GM21529 (cell line): ENCODE measurements around the gene TLCD3A.

Experiments used
- ATAC-seq: cut with Tn5 transposase; IDR thresholded peaks from one replicate; pipeline ENCODE4 v1.9.1; 2021; ENCODE audit not compliant: unreplicated experiment

TLCD3A gene

DNA sequence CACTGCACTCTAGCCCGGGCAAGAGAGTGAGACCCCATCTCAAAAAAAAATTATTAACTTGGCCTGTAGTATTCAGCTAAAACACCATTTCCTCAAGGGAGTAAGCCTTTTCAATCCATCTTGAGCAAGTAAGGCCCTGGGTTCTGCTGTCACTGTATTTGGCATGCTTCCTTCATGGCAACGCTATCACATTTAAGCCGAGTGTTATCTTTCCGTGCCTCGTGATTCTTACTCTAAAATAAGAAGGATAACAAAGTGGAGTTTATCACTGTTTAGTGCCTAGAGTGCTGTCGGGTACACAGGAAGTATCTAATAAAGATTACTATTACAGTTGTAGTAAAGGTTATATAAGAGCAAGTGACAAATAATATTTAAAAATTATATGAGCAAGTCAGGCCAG lies 26.5 kb upstream of the TLCD3A start:
- ATAC-seq, result no peak

- ATAC-seq, result no peak
Observed at GRCh38 chr17:708132-708531, 24.3 kb upstream of the TLCD3A start.

GRCh38 chr17:718075-718474 lies 14.3 kb upstream of the TLCD3A start:
- no peak for ATAC-seq

- no peak for ATAC-seq
Observed at GRCh38 chr17:720706-721539, 11.5 kb upstream of the TLCD3A start.

DNA sequence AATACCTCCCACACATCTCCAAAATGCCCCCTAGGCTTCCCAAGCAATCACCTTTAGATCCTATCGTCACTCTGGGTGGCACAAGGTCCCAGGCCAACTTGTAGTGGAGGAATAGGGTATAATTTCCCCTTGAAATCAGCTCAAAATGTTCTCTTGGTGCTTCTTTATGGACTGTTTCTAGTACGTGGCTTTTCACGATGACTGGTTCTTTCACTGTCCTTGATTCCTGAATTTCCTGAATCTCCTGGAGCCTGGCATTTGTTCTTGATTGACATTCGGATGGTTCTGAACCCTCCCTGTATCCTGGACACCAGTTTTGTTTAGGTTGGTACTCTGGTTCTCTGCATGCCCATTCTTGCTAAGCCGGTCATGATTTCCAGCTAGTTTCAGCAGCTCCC lies 10.9 kb upstream of the TLCD3A start:
- no peak for ATAC-seq

DNA sequence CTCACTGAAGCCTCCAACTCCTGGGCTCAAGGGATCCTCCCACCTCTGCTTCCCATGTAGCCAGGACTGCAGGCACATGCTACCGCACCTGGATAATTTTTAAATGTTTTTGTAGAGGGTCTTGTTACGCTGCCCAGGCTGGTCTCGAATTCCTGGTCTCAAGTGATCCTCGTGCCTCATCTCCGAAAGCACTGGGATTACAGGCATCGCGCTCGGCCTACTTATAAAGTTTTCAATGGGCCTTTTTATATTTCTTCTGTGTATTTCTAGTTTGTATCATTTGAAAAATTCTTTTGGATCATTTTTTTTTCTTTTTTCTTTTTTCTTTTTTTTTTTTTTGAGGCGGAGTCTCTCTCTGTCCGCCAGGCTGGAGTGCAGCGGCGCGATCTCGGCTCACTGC lies 7.3 kb upstream of the TLCD3A start:
- no peak for ATAC-seq

DNA sequence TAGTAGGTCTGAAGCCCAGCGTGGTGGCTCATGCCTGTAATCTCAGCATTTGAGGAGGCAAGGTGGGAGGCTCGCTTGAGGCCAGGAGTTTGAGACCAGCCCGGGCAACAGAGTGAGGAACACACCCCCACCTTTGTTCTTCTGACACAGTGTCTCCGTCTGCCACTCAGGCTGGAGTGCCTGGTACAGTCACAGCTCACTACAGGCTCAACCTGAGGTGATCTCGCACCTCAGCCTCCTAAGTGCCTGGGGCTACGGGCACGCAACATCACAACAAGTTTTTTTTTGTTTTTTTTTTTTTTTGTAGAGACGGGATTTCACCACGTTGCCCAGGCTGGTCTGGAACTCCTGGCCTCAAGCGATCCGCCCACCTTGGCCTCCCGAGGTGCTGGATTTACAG lies 6.7 kb upstream of the TLCD3A start:
- ATAC-seq, result no peak

GRCh38 chr17:726271-726919 lies 6.0 kb upstream of the TLCD3A start:
- ATAC-seq, result no peak

DNA sequence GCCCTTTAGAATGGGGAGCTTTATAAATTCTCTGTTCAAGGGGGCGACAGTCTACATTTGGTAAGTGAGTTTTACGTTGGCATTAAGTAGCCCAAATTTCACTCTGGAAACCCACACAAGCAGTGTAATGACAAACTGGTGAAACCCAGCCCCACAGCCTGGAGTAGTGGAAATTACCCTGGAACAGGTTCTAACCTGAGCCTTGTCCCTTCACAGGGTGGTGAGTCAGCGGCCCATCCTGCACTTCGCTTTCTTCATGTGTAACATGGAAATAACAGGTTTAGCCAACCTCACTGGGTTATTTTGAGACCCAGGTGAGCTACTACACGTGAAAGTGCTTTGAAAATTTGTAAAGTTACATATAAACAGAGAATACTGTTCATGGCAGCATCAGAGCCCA lies 3.5 kb upstream of the TLCD3A start:
- no peak for ATAC-seq

GRCh38 chr17:731644-732066 lies 741 bp upstream of the TLCD3A start:
- ATAC-seq, result peak; percentile 19

DNA sequence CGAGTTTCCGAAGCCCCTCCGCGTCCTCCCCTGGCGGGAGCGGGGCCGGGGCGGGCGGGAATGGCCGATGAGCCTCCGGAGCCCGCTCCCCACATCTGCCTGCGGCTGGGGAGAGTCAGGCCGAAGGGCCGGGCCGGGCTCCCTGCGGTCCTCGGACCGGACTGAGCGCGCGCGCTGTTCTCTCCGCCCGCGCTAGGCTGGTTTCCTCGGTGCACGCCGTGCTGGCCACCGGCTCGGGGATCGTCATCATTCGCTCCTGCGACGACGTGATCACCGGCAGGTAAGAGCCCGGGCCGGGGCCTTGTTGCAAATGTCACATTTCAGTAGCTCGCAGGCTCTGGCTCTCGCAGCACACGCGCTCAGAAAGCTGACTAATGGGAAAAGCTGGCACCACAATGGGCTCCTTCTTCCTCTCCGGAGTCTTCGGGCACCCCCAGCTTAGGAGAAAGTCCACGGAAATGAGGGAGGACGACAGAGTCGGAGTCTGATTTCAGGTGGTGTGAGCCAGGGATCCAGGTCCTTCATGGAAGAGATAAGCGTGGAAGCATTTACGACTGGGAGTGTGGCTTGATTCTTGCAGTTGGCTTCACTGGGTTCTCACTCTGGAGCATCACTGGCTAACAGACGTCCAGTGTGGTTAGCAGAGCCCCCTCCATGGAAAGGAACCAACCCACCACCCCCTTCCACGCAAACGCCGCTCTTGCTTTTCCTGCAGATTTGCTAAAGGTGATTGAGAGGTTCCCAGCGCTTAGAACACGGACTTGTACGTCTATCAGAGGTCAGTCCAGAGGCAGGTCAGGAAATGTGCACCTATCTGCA lies 715 bp downstream of the TLCD3A start:
- peak; percentile 41 for ATAC-seq

DNA sequence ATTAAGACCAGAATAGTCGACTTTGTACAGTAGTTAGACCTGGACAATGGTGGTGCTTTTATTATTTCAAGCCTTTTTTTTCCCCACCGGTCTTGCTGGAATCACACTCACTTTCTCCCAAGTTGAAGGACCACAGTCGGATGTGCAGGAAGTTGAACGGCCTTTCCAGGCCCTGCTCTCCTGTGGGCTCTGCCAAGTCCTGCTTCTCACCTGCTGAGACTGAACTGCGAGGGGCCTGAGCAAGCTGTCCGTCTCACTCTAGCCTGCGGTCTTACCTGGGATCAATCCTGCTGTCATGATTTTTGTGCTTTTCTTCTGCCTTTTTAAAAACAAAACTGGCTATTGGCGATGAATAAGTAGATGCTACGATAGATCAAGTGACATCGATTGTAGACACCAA lies 1.3 kb downstream of the TLCD3A start:
- no peak for ATAC-seq

- no peak for ATAC-seq
Observed at GRCh38 chr17:737561-738113, 5.2 kb downstream of the TLCD3A start.

- peak; percentile 81 for ATAC-seq
Observed at GRCh38 chr17:740240-741017, 8.0 kb downstream of the TLCD3A start.

GRCh38 chr17:742147-742793 lies 9.9 kb downstream of the TLCD3A start:
- no peak for ATAC-seq

DNA sequence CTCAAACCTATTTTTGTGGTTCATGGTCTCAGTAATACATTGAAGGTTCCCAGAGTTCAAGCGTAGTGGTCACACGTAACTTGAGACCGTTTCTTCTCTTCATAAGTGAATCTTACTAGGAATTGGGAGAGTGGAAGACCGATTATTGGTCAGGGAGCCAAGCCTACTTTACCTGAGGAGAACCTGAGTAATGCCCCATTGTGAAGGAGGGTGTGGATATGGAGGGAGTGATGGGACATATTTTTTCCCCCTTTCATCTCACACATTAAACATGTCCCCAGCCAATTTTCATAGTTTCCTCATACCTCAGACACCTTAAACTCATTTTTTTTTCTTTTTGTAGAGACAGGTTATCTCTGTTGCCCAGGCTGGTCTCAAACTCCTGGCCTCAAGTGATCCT lies 10.7 kb downstream of the TLCD3A start:
- no peak for ATAC-seq

GRCh38 chr17:744937-745336 lies 12.5 kb downstream of the TLCD3A start:
- ATAC-seq, result no peak

DNA sequence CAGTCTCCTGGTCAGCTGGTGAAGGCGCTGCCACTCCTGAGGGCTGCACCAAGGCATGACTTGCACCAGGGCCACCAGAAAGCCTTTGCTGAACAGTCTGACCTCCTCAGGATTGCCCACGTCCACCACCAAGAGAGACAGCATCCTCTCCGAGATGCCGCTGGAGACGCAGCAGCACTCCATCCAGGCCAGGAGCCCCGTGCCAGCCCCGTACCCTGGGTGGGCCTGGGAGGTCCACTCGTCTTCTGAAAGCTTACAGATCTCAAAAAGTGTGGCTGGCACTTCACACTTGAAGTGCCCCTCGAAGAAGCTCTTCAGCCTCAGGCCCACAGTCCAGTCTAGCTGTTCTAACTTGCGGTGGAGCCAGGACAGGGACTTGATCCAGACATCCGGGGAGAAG lies 13.0 kb downstream of the TLCD3A start:
- ATAC-seq, result no peak

DNA sequence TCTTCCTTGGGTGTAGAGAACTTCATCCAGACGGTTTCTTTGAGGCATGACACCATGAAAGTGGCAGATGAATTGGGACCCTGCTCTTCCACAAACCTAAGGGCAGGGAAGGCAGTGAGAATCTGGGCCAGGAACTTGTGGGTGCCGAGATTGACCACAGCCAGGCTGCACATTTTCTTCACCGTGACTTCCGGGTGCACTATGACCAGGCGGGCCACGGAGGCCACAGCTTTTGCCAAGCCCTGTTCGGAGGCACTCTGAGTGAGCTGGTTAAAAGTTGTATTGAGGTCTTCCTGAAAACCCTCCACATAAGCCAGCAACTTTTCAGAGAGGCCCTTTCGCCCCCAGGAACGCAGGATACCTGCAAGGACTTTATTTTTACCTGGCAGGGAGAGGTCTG lies 13.8 kb downstream of the TLCD3A start:
- no peak for ATAC-seq
